WTC11 (cell line): ENCODE measurements around the gene PPP3CB. TPM values are rescaled to one million over a fixed set of nuclear protein-coding genes. Genes with fewer than 3 reads are reported as not detected.

Source experiments
- ATAC-seq: fragments of 200-7000 bp; cut with Tn5 transposase; 2 replicates; pipeline ENCODE4 v1.10.0; 2021; ENCODE audit warnings: mild to moderate bottlenecking, moderate library complexity
- CTCF ChIA-PET: fragments of 300-600 bp; sonication (Branson Sonifier 250); formaldehyde crosslinking; loops from one replicate; lab custom pipeline; 2021; ENCODE audit warnings: antibody characterized with exemption; lab: Charles Lee
- POLR2A ChIA-PET: fragments of 350-600 bp; sonication (Branson Sonifier 250); formaldehyde crosslinking; loops from one replicate; lab custom pipeline; 2021; ENCODE audit warnings: antibody characterized with exemption; lab: Charles Lee
- DNase-seq: peaks from one replicate; pipeline ENCODE4 v3.0.0; 2021; ENCODE audit warnings: low spot score
- H3K27ac Mint-ChIP-seq: 2 replicates; pipeline ENCODE4 v1.8.0; 2021; ENCODE audit warnings: mixed read lengths
- H3K27me3 Mint-ChIP-seq: 2 replicates; pipeline ENCODE4 v1.8.0; 2021; ENCODE audit warnings: low read depth, mild to moderate bottlenecking, moderate library complexity, mixed read lengths
- H3K36me3 Mint-ChIP-seq: 2 replicates; pipeline ENCODE4 v1.8.0; 2021; ENCODE audit warnings: mixed read lengths
- H3K4me1 Mint-ChIP-seq: 2 replicates; pipeline ENCODE4 v1.8.0; 2022; ENCODE audit warnings: mixed read lengths
- H3K4me3 Mint-ChIP-seq: 2 replicates; pipeline ENCODE4 v1.8.0; 2021; ENCODE audit warnings: mild to moderate bottlenecking, moderate library complexity, mixed read lengths
- H3K9me3 Mint-ChIP-seq: 2 replicates; pipeline ENCODE4 v1.8.0; 2021; ENCODE audit warnings: mixed read lengths
- E2F4 ChIP-seq: sonication (generic); formaldehyde crosslinking; IDR thresholded peaks from 2 replicates; pipeline ENCODE4 v1.8.1; 2022; ENCODE audit warnings: low read depth, mild to moderate bottlenecking, moderate library complexity, missing genetic modification reagents, borderline replicate concordance
- ELF4 ChIP-seq: sonication (generic); formaldehyde crosslinking; IDR thresholded peaks from 2 replicates; pipeline ENCODE4 v1.8.1; 2022; ENCODE audit warnings: low read depth, mild to moderate bottlenecking, moderate library complexity, missing genetic modification reagents
- EMX1 ChIP-seq: fragments of 250-450 bp; sonication (Bioruptor Pico); IDR thresholded peaks from 2 replicates; pipeline ENCODE4 v1.8.0; 2021; ENCODE audit warnings: mild to moderate bottlenecking
- ERG ChIP-seq: fragments of 250-450 bp; sonication (Bioruptor Pico); IDR thresholded peaks from 2 replicates; pipeline ENCODE4 v1.8.0; 2021; ENCODE audit warnings: mild to moderate bottlenecking
- HMGA2 ChIP-seq: fragments of 250-450 bp; sonication (Bioruptor Pico); IDR thresholded peaks from 2 replicates; pipeline ENCODE4 v1.4.0; 2021; ENCODE audit warnings: mild to moderate bottlenecking, moderate library complexity
- KAT7 ChIP-seq: sonication (generic); formaldehyde crosslinking; IDR thresholded peaks from 2 replicates; pipeline ENCODE4 v1.8.1; 2023; ENCODE audit warnings: missing genetic modification reagents, mild to moderate bottlenecking, borderline replicate concordance
- NFE2L1 ChIP-seq: sonication (generic); formaldehyde crosslinking; IDR thresholded peaks from 2 replicates; pipeline ENCODE4 v1.8.1; 2023; ENCODE audit warnings: missing genetic modification reagents
- PRRX2 ChIP-seq: fragments of 250-450 bp; sonication (Bioruptor Pico); IDR thresholded peaks from 2 replicates; pipeline ENCODE4 v1.8.0; 2021; ENCODE audit warnings: mild to moderate bottlenecking
- SMAD3 ChIP-seq: sonication (generic); formaldehyde crosslinking; IDR thresholded peaks from 2 replicates; pipeline ENCODE4 v1.8.0; 2022; ENCODE audit warnings: missing genetic modification reagents, mild to moderate bottlenecking, borderline replicate concordance
- SMAD4 ChIP-seq: sonication (generic); formaldehyde crosslinking; IDR thresholded peaks from 2 replicates; pipeline ENCODE4 v1.8.0; 2022; ENCODE audit warnings: mild to moderate bottlenecking, missing genetic modification reagents
- SOX15 ChIP-seq: fragments of 250-450 bp; sonication (Bioruptor Pico); IDR thresholded peaks from 2 replicates; pipeline ENCODE4 v1.9.0; 2021; ENCODE audit warnings: mild to moderate bottlenecking
- TCF7 ChIP-seq: sonication (generic); formaldehyde crosslinking; IDR thresholded peaks from 2 replicates; pipeline ENCODE4 v1.8.0; 2022; ENCODE audit warnings: mild to moderate bottlenecking, low read depth, missing genetic modification reagents, moderate library complexity
- USF2 ChIP-seq: sonication (generic); formaldehyde crosslinking; IDR thresholded peaks from 2 replicates; pipeline ENCODE4 v1.8.1; 2023; ENCODE audit warnings: mild to moderate bottlenecking, missing genetic modification reagents, moderate library complexity
- ZMAT4 ChIP-seq: fragments of 250-450 bp; sonication (Bioruptor Pico); IDR thresholded peaks from 2 replicates; pipeline ENCODE4 v1.9.0; 2021; ENCODE audit warnings: mild to moderate bottlenecking
- ZNF232 ChIP-seq: sonication (generic); formaldehyde crosslinking; IDR thresholded peaks from 2 replicates; pipeline ENCODE4 v1.8.0; 2022; ENCODE audit warnings: mild to moderate bottlenecking, missing genetic modification reagents
- ZNF396 ChIP-seq: fragments of 250-450 bp; sonication (Bioruptor Pico); IDR thresholded peaks from 2 replicates; pipeline ENCODE4 v1.8.0; 2021; ENCODE audit warnings: mild to moderate bottlenecking, moderate library complexity, borderline replicate concordance
- ZNF671 ChIP-seq: fragments of 250-450 bp; sonication (Bioruptor Pico); IDR thresholded peaks from 2 replicates; pipeline ENCODE4 v1.8.0; 2021; ENCODE audit warnings: mild to moderate bottlenecking
- total RNA-seq: library from RNA; stranded (reverse); gene quantifications from 3 replicates; pipeline ENCODE4 v1.2.3, GENCODE V29; 2021
- TF ChIP-seq, protein P1 (sequence below): sonication (generic); formaldehyde crosslinking; IDR thresholded peaks from 2 replicates; pipeline ENCODE4 v1.8.0; 2023; ENCODE audit warnings: mild to moderate bottlenecking, missing genetic modification reagents
- TF ChIP-seq, protein P2 (sequence below): fragments of 250-450 bp; sonication (Bioruptor Pico); IDR thresholded peaks from 2 replicates; pipeline ENCODE4 v1.9.0; 2021; ENCODE audit warnings: mild to moderate bottlenecking

PPP3CB gene
- total RNA-seq, 1 experiment from 2014 or later: 30.0 TPM

- CTCF ChIA-PET: no interaction called here
- TF ChIP-seq, protein P1, sequence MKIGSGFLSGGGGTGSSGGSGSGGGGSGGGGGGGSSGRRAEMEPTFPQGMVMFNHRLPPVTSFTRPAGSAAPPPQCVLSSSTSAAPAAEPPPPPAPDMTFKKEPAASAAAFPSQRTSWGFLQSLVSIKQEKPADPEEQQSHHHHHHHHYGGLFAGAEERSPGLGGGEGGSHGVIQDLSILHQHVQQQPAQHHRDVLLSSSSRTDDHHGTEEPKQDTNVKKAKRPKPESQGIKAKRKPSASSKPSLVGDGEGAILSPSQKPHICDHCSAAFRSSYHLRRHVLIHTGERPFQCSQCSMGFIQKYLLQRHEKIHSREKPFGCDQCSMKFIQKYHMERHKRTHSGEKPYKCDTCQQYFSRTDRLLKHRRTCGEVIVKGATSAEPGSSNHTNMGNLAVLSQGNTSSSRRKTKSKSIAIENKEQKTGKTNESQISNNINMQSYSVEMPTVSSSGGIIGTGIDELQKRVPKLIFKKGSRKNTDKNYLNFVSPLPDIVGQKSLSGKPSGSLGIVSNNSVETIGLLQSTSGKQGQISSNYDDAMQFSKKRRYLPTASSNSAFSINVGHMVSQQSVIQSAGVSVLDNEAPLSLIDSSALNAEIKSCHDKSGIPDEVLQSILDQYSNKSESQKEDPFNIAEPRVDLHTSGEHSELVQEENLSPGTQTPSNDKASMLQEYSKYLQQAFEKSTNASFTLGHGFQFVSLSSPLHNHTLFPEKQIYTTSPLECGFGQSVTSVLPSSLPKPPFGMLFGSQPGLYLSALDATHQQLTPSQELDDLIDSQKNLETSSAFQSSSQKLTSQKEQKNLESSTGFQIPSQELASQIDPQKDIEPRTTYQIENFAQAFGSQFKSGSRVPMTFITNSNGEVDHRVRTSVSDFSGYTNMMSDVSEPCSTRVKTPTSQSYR (CRISPR knock-in tag): no peak
- TF ChIP-seq ELF4 (CRISPR knock-in tag) (no peak), ERG (CRISPR knock-in tag) (no peak), USF2 (CRISPR knock-in tag) (no peak), SMAD4 (CRISPR knock-in tag) (no peak), SOX15 (no peak), KAT7 (CRISPR knock-in tag) (no peak), ZNF396 (CRISPR knock-in tag) (no peak), SMAD3 (CRISPR knock-in tag) (no peak), ZNF232 (CRISPR knock-in tag) (no peak), E2F4 (no peak), ZNF671 (no peak)
- TF ChIP-seq, protein P2, sequence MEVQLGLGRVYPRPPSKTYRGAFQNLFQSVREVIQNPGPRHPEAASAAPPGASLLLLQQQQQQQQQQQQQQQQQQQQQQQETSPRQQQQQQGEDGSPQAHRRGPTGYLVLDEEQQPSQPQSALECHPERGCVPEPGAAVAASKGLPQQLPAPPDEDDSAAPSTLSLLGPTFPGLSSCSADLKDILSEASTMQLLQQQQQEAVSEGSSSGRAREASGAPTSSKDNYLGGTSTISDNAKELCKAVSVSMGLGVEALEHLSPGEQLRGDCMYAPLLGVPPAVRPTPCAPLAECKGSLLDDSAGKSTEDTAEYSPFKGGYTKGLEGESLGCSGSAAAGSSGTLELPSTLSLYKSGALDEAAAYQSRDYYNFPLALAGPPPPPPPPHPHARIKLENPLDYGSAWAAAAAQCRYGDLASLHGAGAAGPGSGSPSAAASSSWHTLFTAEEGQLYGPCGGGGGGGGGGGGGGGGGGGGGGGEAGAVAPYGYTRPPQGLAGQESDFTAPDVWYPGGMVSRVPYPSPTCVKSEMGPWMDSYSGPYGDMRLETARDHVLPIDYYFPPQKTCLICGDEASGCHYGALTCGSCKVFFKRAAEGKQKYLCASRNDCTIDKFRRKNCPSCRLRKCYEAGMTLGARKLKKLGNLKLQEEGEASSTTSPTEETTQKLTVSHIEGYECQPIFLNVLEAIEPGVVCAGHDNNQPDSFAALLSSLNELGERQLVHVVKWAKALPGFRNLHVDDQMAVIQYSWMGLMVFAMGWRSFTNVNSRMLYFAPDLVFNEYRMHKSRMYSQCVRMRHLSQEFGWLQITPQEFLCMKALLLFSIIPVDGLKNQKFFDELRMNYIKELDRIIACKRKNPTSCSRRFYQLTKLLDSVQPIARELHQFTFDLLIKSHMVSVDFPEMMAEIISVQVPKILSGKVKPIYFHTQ: no peak
- TF ChIP-seq, all 79 proteins: peak for 0
- Mint-ChIP-seq H3K9me3 (no peaks in the 10 kb centered on the region), H3K27ac (no peak overlapping the region), H3K4me1 (no peaks in the 10 kb centered on the region), H3K4me3 (no peak overlapping the region), H3K36me3 (peaks cover 15% of the 10 kb centered on the region), H3K27me3 (no peaks in the 10 kb centered on the region)
- POLR2A ChIA-PET: no interaction called here
- no peak for ATAC-seq
- DNase-seq: no peak
Observed at GRCh38 chr10:73545357-73545756, 49.5 kb upstream of the PPP3CB start.

DNA sequence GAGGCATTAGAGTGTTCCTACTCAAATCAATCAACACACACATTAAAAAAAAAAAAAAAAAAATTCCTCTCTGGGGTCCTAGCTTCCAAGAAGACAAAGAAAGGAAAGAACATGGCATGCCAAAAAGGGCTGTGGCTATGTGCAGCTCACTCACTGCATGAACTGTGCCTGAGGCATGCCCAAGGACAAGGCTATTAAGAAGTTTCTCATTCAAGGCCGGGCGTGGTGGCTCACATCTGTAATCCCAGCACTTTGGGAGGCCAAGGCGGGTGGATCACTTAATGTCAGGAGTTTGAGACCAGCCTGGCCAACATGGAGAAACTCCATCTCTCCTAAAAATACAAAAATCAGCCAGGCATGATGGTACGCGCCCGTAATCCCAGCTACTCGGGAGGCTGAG is 41.9 kb upstream of the PPP3CB start:
- Mint-ChIP-seq H3K36me3 (peaks cover 25% of the 10 kb centered on the region), H3K4me1 (no peaks in the 10 kb centered on the region), H3K4me3 (no peak overlapping the region), H3K27ac (no peak overlapping the region), H3K27me3 (no peaks in the 10 kb centered on the region), H3K9me3 (no peaks in the 10 kb centered on the region)
- ATAC-seq (no peak), DNase-seq (no peak)
- ChIA-PET POLR2A (interaction anchor here (0.6 kb wide), 1 partner anchor 206 kb away, joined by 3 read pairs; the partner anchor contains the start of gene SEC24C), CTCF (interaction anchor here (0.6 to 0.9 kb wide), 2 partner anchors 8 to 235 kb away, joined by 3 read pairs; no protein-coding TSS in a partner anchor)
- TF ChIP-seq NFE2L1 (CRISPR knock-in tag): no peak

DNA sequence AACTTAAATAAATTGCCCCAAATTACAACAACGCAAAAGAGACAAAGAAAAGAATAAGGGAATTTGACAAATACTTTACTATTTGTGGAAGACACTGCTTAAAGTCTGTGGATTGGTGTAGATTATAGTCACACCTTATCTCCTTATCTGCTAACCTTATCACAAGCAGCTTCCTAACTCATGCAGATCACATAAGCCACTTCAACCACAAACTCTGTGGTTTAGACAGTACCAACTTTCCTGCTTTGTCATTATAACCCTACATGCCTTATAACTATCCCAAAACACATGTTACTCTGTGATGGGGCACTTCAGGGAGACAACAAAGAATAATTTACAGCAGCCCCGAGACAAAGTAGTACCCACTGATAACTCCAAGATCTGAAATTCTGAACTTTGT is 41.5 kb upstream of the PPP3CB start:
- no peaks in the 10 kb centered on the region for H3K27me3 Mint-ChIP-seq
- ATAC-seq (no peak), DNase-seq (no peak)
- no peak overlapping the region for H3K4me3 Mint-ChIP-seq
- no peak for TF ChIP-seq ZMAT4 (CRISPR knock-in tag)
- TF ChIP-seq HMGA2 (CRISPR knock-in tag): no peak
- no peak for TF ChIP-seq TCF7
- TF ChIP-seq EMX1 (CRISPR knock-in tag): no peak
- no peak for TF ChIP-seq PRRX2 (CRISPR knock-in tag)
- CTCF ChIA-PET: interaction anchor here (0.6 to 0.9 kb wide), 2 partner anchors 7 to 236 kb away, joined by 3 read pairs; no protein-coding TSS in a partner anchor
- H3K9me3 Mint-ChIP-seq: no peaks in the 10 kb centered on the region
- POLR2A ChIA-PET: no interaction called here
- no peak overlapping the region for H3K27ac Mint-ChIP-seq
- H3K4me1 Mint-ChIP-seq: no peaks in the 10 kb centered on the region
- peaks cover 23% of the 10 kb centered on the region for H3K36me3 Mint-ChIP-seq
